IMR-90 (cell line): ENCODE data around the gene NADK.
"Not testable (repeated sequence)": the region's sequence is repeated elsewhere in the genome, so short reads cannot be mapped to it uniquely, and the experiment has no call there.

Experiments used
- CEBPB ChIP-seq: IDR thresholded peaks from 2 replicates; pipeline ENCODE4 v1.6.1; 2012; ENCODE audit warnings: low read depth, low read length, improper control_type of control experiment
- RFX5 ChIP-seq: IDR thresholded peaks from 2 replicates; pipeline ENCODE4 v1.8.0; 2012; ENCODE audit warnings: low read depth, mild to moderate bottlenecking, low read length, moderate library complexity
- TF ChIP-seq, protein P1 (sequence below): conservative IDR thresholded peaks from 2 replicates; pipeline ENCODE4 v1.5.1; 2012; ENCODE audit warnings: mild to moderate bottlenecking, low read depth, low read length, improper control_type of control experiment

- TF ChIP-seq CEBPB, RFX5: not testable (repeated sequence)
- TF ChIP-seq, protein P1, sequence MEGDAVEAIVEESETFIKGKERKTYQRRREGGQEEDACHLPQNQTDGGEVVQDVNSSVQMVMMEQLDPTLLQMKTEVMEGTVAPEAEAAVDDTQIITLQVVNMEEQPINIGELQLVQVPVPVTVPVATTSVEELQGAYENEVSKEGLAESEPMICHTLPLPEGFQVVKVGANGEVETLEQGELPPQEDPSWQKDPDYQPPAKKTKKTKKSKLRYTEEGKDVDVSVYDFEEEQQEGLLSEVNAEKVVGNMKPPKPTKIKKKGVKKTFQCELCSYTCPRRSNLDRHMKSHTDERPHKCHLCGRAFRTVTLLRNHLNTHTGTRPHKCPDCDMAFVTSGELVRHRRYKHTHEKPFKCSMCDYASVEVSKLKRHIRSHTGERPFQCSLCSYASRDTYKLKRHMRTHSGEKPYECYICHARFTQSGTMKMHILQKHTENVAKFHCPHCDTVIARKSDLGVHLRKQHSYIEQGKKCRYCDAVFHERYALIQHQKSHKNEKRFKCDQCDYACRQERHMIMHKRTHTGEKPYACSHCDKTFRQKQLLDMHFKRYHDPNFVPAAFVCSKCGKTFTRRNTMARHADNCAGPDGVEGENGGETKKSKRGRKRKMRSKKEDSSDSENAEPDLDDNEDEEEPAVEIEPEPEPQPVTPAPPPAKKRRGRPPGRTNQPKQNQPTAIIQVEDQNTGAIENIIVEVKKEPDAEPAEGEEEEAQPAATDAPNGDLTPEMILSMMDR = not testable (repeated sequence)
Measured at GRCh38 chr1:1726088-1726487, 52.2 kb downstream of the NADK start.
